ENCODE data around the gene FAAH.

DNA sequence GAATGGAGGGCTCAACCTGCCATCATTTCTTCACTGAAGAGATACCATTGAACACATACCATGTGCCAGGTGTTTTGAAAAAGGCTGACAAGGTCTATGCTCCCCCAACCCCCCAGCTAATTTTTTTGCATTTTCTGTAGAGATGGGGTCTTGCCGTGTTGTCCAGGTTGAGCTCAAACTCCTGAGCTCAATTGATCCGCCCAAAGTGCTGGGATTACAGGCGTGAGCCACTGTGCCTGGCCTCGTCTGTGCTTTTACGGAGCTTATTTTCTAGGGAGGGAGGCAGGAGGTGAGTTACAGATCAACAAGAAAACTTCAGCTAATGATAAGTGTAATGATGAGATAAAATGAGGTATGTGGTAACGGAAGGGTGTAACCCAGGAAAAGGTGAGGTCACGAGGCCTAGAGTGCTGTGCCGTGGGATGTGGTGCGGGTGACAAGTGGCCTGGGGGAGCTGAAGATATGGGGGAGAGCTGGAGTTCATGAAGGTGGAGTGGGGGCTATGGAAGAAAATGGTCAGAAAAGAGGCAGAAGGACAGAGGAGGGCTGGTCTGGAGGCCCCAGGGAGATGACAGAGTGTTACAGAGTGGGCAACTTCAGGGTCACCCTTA is 28.2 kb downstream of the FAAH start:
- TF ChIP-seq MYC (IDR thresholded peaks at IDR 0.05; ENCODE audit: low read depth, low read length) = no peak
- TF ChIP-seq, protein P1, sequence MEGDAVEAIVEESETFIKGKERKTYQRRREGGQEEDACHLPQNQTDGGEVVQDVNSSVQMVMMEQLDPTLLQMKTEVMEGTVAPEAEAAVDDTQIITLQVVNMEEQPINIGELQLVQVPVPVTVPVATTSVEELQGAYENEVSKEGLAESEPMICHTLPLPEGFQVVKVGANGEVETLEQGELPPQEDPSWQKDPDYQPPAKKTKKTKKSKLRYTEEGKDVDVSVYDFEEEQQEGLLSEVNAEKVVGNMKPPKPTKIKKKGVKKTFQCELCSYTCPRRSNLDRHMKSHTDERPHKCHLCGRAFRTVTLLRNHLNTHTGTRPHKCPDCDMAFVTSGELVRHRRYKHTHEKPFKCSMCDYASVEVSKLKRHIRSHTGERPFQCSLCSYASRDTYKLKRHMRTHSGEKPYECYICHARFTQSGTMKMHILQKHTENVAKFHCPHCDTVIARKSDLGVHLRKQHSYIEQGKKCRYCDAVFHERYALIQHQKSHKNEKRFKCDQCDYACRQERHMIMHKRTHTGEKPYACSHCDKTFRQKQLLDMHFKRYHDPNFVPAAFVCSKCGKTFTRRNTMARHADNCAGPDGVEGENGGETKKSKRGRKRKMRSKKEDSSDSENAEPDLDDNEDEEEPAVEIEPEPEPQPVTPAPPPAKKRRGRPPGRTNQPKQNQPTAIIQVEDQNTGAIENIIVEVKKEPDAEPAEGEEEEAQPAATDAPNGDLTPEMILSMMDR (IDR thresholded peaks at IDR 0.05; ENCODE audit: low read depth, low read length) = no peak
- TF ChIP-seq, protein P2, sequence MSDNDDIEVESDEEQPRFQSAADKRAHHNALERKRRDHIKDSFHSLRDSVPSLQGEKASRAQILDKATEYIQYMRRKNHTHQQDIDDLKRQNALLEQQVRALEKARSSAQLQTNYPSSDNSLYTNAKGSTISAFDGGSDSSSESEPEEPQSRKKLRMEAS (IDR thresholded peaks at IDR 0.05; ENCODE audit: low read depth, low read length) = no peak
- no peak for TF ChIP-seq POLR2A (IDR thresholded peaks at IDR 0.05; ENCODE audit: extremely low read depth, insufficient read length)
